ENCODE results near the gene GIMAP5.

The GIMAP5 gene

GRCh38 chr7:150791746-150792452 is 54.7 kb downstream of the GIMAP5 start:
- H3K9ac ChIP-seq (ENCODE audit: low read depth, low read length) = no peak overlapping the region
- H3K4me3 ChIP-seq (ENCODE audit: low read depth, low read length) = no peak overlapping the region
- no peaks in the 10 kb centered on the region for H3K36me3 ChIP-seq (ENCODE audit: control insufficient read depth, insufficient read depth, low read length)
- no peaks in the 10 kb centered on the region for H3K9me3 ChIP-seq (ENCODE audit: control insufficient read depth, insufficient read depth, low read length)
- no peaks in the 10 kb centered on the region for H3K4me1 ChIP-seq (ENCODE audit: control insufficient read depth, insufficient read depth, low read length)
- H3K27me3 ChIP-seq (ENCODE audit: control insufficient read depth, insufficient read depth, low read length) = peaks cover 10% of the 10 kb centered on the region

Data from iPS-15b (cell line).